Ovary (tissue), 9 donors: Measurements from ENCODE around the gene TMEM45A. TPM values are rescaled to one million over a fixed set of nuclear protein-coding genes. Genes with fewer than 3 reads are reported as not detected.
"Not testable (repeated sequence)": the region's sequence is repeated elsewhere in the genome, so short reads cannot be mapped to it uniquely, and the experiment has no call there.

ENCODE experiments used
- DNase-seq, 5 donors: peaks; one replicate each; pipeline ENCODE4 v3.0.0-alpha.2; 2019 to 2020
- H3K27ac ChIP-seq, 2 donors: fragments of 200-600 bp; one replicate each; pipeline versions ENCODE4 v1.5.1 to v1.8.0; 2019 to 2022
- H3K27me3 ChIP-seq: fragments of 200-600 bp; one replicate; pipeline ENCODE4 v1.8.0; 2022
- H3K36me3 ChIP-seq: fragments of 200-600 bp; sonication (generic); one replicate; pipeline ENCODE4 v1.5.1; 2019
- H3K4me1 ChIP-seq: one replicate; pipeline ENCODE4 v1.8.1; 2013; ENCODE audit warnings: mild to moderate bottlenecking, moderate library complexity; ENCODE audit not compliant: insufficient read depth
- H3K4me3 ChIP-seq: fragments of 200-600 bp; sonication (generic); one replicate; pipeline ENCODE4 v1.5.1; 2017
- H3K9me3 ChIP-seq, 2 donors: fragments of 200-600 bp in 1 of 2; sonication (generic) in 1 of 2; one replicate each; pipeline versions ENCODE4 v1.5.1 to v1.8.1; 2013 to 2019; ENCODE audit warnings: mild to moderate bottlenecking in 1 of 2, moderate library complexity in 1 of 2
- EP300 ChIP-seq: sonication (generic); formaldehyde crosslinking; IDR thresholded peaks from one replicate; pipeline ENCODE4 v1.6.1; 2017; ENCODE audit warnings: antibody characterized with exemption
- POLR2A ChIP-seq: fragments of 450-650 bp; IDR thresholded peaks from one replicate; pipeline ENCODE4 v1.6.1; 2017; ENCODE audit warnings: antibody characterized with exemption, mild to moderate bottlenecking, moderate library complexity
- WGBS, 3 donors: extraction: QIAGEN DNeasy Blood & Tissue Kit in 1 of 3; methylation state at CpG; one replicate each; pipeline versions ENCODE4 v1.1.5 to v1.1.7; 2013 to 2017; 5-methylcytosine and 5-hydroxymethylcytosine counted together
- intact Hi-C, 4 donors: fragments of 100-400 bp; cut with DNase I; formaldehyde crosslinking; loops; one replicate each; pipeline versions ENCODE4 v1.11.0 to v1.15.1; 2022 to 2023
- polyA plus RNA-seq, 2 donors: library from polyadenylated mRNA; stranded (reverse); fragments of 200-250 nt in 1 of 2; fragments of 350-450 nt in 1 of 2; fragmentation: Illumina TruSeq in 1 of 2; extraction: RNeasy Lipid Tissue Mini Kit (QIAGEN cat#74804) in 1 of 2; gene quantifications; one replicate each; pipeline ENCODE4 v1.2.3, GENCODE V29; 2013 to 2014
- total RNA-seq, 7 donors: library from RNA; depleted of rRNA in 2 of 7; stranded (reverse); fragments of >200 nt in 2 of 7; fragmentation: NEBNext Ultra II Directional in 3 of 7; extraction: Animal tissue kit (Norgen Biotek cat#: 25700) in 3 of 7; gene quantifications; one replicate each; pipeline versions ENCODE4 v1.1.0 to v1.2.4, GENCODE V29; 2016 to 2023
- TF ChIP-seq, protein P1 (sequence below), 3 donors: fragments of 450-650 bp in 2 of 3; fragments of 200-600 bp in 1 of 3; IDR thresholded peaks; one replicate each; pipeline versions ENCODE4 v1.5.1 to v1.8.0; 2016 to 2022; ENCODE audit warnings: antibody characterized with exemption in 3 of 3, mild to moderate bottlenecking in 1 of 3
- donor health status: DM: no; HTN: no; CAD: no; lungs with moderate emphysema.
- donor health status: DM: no; HTN: no; CAD: no.
- donor health status: Bipolar disorder and iron deficiency.
- donor health status: DM: yes; HTN: yes; CAD: no.
- donor health status: DM: no; HTN: no; CAD: no.
- donor health status: DM: yes; HTN: yes; CAD: no.

TMEM45A gene
- total and polyA plus RNA-seq, 9 donors, result 6.1 to 72.0 (median 9.1) TPM

DNA sequence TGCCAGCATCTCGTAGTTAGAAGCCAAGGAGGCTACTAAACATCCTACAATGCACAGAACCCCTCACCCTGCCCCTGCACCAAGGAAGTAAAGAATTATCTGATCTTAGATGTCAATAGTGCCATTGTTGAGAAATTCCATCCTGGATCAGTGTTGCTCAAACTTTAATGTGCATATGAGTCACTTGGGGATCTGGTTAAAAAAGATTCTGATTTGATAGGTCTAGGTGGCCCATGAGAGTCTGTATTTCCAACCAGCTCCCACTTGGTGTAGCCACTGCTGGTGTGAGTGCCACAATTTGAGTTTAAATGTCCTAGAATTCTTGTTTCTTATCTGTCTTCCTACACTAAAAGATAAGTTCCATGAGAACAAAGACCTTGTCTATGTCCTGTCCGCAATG, 43.7 kb downstream of the TMEM45A start:
- 89 to 99% (median 90%) methylated on average over 2 of the region's 2 CpGs for WGBS, 3 donors

DNA sequence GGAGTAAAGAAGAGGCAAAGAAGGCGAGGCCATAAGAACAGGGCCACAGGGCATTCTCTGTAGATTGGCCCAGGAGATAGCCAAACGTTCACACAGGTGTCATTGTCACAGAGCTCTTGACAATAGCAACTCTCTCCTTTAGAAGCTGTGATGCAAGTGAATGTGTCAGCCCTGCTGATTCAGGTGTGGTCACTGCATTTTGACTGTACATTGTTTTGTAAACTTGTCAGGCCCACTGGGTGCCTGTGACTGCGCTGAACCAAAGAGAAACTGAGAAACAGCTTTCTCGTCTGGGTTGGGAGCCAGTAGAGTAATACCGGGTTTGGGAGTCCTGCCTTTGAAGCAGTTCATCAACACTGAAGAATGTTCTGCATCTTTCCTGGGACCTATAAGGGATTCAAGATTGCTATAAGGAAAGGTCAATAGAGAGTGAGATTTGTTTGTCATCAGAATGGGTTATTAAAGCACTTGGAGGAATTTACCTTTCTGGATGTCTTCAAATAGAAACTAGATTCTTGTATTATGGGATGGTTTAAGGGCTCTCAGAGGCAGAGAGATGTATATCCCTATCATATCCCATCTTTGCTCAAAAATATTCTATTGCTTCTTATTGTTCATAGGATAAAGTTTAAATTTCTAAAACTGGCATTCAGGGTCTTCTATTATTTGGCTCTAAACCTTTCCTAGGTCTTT, 45.4 kb downstream of the TMEM45A start:
- Histone ChIP-seq H3K4me1 (no peaks in the 10 kb centered on the region), H3K4me3 (no peak overlapping the region), H3K9me3 (no peaks in the 10 kb centered on the region), H3K27me3 (no peaks in the 10 kb centered on the region), H3K27ac (no peak overlapping the region), H3K36me3 (no peaks in the 10 kb centered on the region)
- TF ChIP-seq, protein P1, sequence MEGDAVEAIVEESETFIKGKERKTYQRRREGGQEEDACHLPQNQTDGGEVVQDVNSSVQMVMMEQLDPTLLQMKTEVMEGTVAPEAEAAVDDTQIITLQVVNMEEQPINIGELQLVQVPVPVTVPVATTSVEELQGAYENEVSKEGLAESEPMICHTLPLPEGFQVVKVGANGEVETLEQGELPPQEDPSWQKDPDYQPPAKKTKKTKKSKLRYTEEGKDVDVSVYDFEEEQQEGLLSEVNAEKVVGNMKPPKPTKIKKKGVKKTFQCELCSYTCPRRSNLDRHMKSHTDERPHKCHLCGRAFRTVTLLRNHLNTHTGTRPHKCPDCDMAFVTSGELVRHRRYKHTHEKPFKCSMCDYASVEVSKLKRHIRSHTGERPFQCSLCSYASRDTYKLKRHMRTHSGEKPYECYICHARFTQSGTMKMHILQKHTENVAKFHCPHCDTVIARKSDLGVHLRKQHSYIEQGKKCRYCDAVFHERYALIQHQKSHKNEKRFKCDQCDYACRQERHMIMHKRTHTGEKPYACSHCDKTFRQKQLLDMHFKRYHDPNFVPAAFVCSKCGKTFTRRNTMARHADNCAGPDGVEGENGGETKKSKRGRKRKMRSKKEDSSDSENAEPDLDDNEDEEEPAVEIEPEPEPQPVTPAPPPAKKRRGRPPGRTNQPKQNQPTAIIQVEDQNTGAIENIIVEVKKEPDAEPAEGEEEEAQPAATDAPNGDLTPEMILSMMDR (IDR thresholded peaks at IDR 0.05), result no peak
- TF ChIP-seq POLR2A (no peak), EP300 (no peak)
- 90 to 94% (median 92%) methylated on average over 5 of the region's 5 CpGs for WGBS, 3 donors
- intact Hi-C loops, result no loop called here
- no peak for DNase-seq

More for the DNA sequence above, 43.7 kb downstream of the TMEM45A start:
- no peak for TF ChIP-seq POLR2A
- TF ChIP-seq, protein P1 (IDR thresholded peaks at IDR 0.05), result no peak
- TF ChIP-seq EP300, result no peak
- Histone ChIP-seq H3K9me3 (no peaks in the 10 kb centered on the region), H3K27ac (no peak overlapping the region), H3K4me3 (no peak overlapping the region), H3K27me3 (no peaks in the 10 kb centered on the region), H3K36me3 (no peaks in the 10 kb centered on the region), H3K4me1 (no peaks in the 10 kb centered on the region)
- DNase-seq, result no peak
- intact Hi-C loops, result no loop called here

DNA sequence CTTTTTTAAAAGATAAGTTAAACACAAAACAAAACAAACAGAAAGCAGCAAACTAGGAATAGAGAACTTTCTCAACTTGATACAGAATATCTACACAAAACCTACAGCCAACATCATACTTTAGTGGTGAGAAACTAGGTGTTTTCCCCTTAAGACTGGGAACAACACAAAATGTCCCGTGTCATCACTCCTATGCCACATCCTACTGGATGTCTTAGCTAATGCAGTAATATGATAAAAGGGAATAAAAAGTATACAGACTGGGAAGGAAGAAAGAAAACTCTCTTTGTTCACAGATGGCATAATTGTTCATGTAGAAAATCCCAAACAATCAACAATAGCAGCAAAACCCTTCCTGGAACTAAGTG, 45.9 kb downstream of the TMEM45A start:
- 63 to 80% (median 76%) methylated on average over 1 of the region's 1 CpG for WGBS, 3 donors
- Histone ChIP-seq H3K27me3 (no peaks in the 10 kb centered on the region), H3K27ac (no peak overlapping the region), H3K4me1 (no peaks in the 10 kb centered on the region), H3K36me3 (no peaks in the 10 kb centered on the region), H3K4me3 (no peak overlapping the region), H3K9me3 (no peaks in the 10 kb centered on the region)
- no peak for DNase-seq
- TF ChIP-seq EP300, result no peak
- TF ChIP-seq POLR2A, result no peak
- TF ChIP-seq, protein P1 (IDR thresholded peaks at IDR 0.05), result no peak
- intact Hi-C loops, result no loop called here

DNA sequence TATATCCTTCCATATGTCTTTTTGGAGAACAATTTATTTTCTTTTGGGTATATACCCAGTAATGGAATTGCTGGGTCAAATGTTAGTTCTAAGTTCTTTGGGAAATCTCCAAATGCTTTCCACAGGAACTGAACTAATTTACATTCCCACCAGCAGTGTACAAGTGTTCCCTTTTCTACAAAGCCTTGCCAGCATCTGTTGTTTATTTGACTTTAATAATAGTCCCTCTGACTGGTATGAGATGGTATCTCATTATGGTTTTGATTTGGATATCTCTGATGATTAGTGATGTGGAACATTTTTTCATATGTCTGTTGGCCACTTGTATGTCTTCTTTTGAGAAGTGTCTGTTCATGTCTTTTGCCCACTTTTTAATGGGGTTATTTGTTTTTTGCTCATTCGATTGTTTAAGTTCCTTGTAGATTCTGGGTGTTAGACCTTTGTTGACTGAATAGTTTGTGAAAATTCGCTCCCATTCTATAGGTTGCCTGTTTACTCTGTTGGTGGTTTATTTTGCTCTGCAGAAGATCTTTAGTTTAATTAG, 48.4 kb downstream of the TMEM45A start:
- intact Hi-C loops, result no loop called here
- Histone ChIP-seq H3K27me3 (no peaks in the 10 kb centered on the region), H3K4me3 (no peak overlapping the region), H3K36me3 (no peaks in the 10 kb centered on the region), H3K27ac (no peak overlapping the region), H3K9me3 (no peaks in the 10 kb centered on the region), H3K4me1 (no peaks in the 10 kb centered on the region)
- 95 to 100% (median 99%) methylated on average over 2 of the region's 2 CpGs for WGBS, 3 donors
- no peak for DNase-seq
- TF ChIP-seq EP300 (no peak), POLR2A (no peak)
- TF ChIP-seq, protein P1 (IDR thresholded peaks at IDR 0.05), result no peak

DNA sequence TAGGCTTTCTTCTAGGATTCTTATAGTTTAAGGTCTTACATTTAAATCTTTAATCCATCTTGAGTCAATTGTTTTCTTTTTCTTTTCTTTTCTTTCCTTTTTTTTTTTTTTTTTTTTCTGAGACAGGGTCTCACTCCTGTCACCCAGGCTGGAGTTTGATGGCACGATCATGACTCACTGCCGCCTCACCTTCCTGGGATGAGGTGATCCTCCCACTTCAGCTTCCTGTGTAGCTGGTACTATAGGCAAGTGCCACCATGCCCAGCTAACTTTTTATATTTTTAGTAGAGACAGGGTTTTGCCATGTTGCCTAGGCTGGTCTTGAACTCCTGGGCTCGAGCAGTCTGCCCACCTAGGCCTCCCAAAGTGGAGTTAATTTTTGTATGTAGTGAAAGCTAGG, 49.0 kb downstream of the TMEM45A start:
- H3K9me3 ChIP-seq, intact Hi-C loops, H3K27me3 ChIP-seq, H3K36me3 ChIP-seq, H3K27ac ChIP-seq, H3K4me1 ChIP-seq, H3K4me3 ChIP-seq, DNase-seq: not testable (repeated sequence)
- WGBS, 3 donors, result 89 to 97% (median 95%) methylated on average over 3 of the region's 3 CpGs
